Keratinocyte (primary cell): ENCODE data around the gene RAET1G.

Source experiments
- CTCF ChIP-seq, 3 experiments: IDR thresholded peaks in 1 of 3; conservative IDR thresholded peaks in 1 of 3; optimal IDR thresholded peaks in 1 of 3; 2 replicates in 2 of 3; 3 replicates in 1 of 3; pipeline versions ENCODE3 to v1.5.1; 2011; ENCODE audit warnings: low read length in 3 of 3, mild to moderate bottlenecking in 3 of 3, moderate library complexity in 2 of 3, control low read depth in 1 of 3, inconsistent platforms in 1 of 3; ENCODE audit not compliant: insufficient read depth in 2 of 3; ENCODE audit errors: extremely low read depth in 1 of 3
- EZH2 ChIP-seq: IDR thresholded peaks from one replicate; pipeline ENCODE4 v1.6.1; 2012; ENCODE audit warnings: inconsistent platforms, mild to moderate bottlenecking, low read length, moderate library complexity

- TF ChIP-seq CTCF (optimal IDR thresholded peaks at IDR 0.05 in 1 of 3, IDR thresholded peaks at IDR 0.05 in 1 of 3, conservative IDR thresholded peaks at IDR 0.05 in 1 of 3; ENCODE audit: extremely low read depth in 1 of 3, insufficient read depth in 2 of 3, low read length in 3 of 3) (no peak), EZH2 (no peak)
These were observed 2.5 kb upstream of the RAET1G start for GRCh38 chr6:149925253-149925973.
